Measurements from ENCODE around the gene TMCC3.
"Not testable (repeated sequence)": the region's sequence is repeated elsewhere in the genome, so short reads cannot be mapped to it uniquely, and the experiment has no call there.

The TMCC3 gene

DNA sequence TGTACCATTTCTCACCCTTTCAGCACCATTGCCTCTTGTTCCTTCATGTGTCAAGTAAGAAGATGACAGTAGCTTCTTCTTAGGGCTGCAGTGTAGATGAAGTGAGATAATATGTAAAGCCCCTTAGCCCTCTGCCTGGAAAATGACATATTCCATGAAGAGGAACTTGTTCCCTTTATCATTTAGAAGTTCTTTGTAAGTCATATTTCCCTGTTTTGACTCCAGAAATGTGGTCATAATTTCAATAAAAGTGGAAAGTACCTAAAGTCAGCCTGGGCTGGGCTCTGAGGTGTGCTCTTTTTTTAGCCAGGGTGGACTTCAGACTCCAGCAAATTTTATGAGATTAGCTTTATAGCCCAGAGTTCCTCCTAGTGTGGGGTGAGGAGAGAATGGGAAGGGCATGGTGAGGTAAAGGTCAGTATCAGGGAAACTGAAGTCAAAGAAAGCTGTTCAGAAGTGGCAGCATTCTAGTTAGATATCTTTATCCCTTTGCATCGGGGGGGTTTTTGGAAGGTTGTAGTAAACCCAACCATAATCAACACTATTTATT, 92.5 kb downstream of the TMCC3 start:
- peaks cover 27% of the 10 kb centered on the region for H3K4me1 Mint-ChIP-seq
- H3K9me3 Mint-ChIP-seq = peaks cover 8% of the 10 kb centered on the region
- H3K36me3 Mint-ChIP-seq (ENCODE audit: low read depth) = peaks cover 16% of the 10 kb centered on the region
- peaks cover 35% of the 10 kb centered on the region for H3K27me3 Mint-ChIP-seq (ENCODE audit: low read depth, poor library complexity)
- no peak overlapping the region for H3K27ac Mint-ChIP-seq
- H3K4me3 Mint-ChIP-seq = no peak overlapping the region
- no peak for DNase-seq
- TF ChIP-seq, protein P1, sequence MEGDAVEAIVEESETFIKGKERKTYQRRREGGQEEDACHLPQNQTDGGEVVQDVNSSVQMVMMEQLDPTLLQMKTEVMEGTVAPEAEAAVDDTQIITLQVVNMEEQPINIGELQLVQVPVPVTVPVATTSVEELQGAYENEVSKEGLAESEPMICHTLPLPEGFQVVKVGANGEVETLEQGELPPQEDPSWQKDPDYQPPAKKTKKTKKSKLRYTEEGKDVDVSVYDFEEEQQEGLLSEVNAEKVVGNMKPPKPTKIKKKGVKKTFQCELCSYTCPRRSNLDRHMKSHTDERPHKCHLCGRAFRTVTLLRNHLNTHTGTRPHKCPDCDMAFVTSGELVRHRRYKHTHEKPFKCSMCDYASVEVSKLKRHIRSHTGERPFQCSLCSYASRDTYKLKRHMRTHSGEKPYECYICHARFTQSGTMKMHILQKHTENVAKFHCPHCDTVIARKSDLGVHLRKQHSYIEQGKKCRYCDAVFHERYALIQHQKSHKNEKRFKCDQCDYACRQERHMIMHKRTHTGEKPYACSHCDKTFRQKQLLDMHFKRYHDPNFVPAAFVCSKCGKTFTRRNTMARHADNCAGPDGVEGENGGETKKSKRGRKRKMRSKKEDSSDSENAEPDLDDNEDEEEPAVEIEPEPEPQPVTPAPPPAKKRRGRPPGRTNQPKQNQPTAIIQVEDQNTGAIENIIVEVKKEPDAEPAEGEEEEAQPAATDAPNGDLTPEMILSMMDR (IDR thresholded peaks at IDR 0.05) = no peak

DNA sequence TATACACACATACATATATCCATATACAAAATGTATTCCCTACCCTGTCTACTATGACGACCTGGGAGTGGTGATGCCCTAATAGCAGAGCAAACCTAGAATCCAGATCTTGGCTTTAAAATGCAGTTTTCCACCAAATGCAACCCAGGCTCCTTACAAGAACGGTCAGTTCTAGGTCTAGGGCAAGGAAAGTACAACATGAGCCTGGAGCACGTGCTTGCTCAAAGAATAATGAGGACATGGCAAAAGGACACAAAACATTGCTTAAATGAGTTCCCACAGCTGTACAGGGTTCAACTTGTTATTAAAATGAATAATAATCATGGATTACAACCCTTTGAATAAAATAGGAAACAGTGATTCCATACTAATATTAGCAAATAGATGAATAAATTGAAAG, 94.7 kb downstream of the TMCC3 start:
- Mint-ChIP-seq H3K9me3 (peaks cover 18% of the 10 kb centered on the region), H3K4me3 (no peak overlapping the region), H3K27me3 (ENCODE audit: low read depth, poor library complexity) (peaks cover 19% of the 10 kb centered on the region), H3K36me3 (ENCODE audit: low read depth) (peaks cover 28% of the 10 kb centered on the region), H3K4me1 (peaks cover 15% of the 10 kb centered on the region), H3K27ac (no peak overlapping the region)
- TF ChIP-seq, protein P1 (IDR thresholded peaks at IDR 0.05) = no peak
- no peak for DNase-seq

DNA sequence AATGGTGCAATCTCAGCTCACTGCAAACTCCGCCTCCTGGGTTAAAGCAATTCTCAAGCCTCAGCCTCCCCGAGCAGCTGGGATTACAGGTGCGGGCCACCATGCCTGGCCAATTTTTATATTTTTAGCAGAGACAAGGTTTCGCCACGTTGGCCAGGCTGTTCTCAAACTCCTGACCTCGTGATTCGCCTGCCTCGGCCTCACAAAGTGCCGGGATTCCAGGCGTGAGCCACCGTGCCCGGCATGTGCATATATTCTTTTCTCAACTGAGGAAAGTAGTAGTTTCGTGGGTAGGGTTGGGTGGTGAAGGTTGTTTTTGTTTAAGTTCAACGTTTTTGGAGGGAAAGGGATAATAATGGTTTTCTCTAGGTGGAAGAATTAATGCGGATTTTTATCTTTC, 96.5 kb downstream of the TMCC3 start:
- DNase-seq = no peak
- peaks cover 16% of the 10 kb centered on the region for H3K27me3 Mint-ChIP-seq (ENCODE audit: low read depth, poor library complexity)
- no peak overlapping the region for H3K27ac Mint-ChIP-seq
- H3K4me1 Mint-ChIP-seq = peaks cover 2% of the 10 kb centered on the region
- no peak overlapping the region for H3K4me3 Mint-ChIP-seq
- peaks cover 39% of the 10 kb centered on the region for H3K36me3 Mint-ChIP-seq (ENCODE audit: low read depth)
- TF ChIP-seq, protein P1 (IDR thresholded peaks at IDR 0.05) = no peak
- H3K9me3 Mint-ChIP-seq = peaks cover 23% of the 10 kb centered on the region

DNA sequence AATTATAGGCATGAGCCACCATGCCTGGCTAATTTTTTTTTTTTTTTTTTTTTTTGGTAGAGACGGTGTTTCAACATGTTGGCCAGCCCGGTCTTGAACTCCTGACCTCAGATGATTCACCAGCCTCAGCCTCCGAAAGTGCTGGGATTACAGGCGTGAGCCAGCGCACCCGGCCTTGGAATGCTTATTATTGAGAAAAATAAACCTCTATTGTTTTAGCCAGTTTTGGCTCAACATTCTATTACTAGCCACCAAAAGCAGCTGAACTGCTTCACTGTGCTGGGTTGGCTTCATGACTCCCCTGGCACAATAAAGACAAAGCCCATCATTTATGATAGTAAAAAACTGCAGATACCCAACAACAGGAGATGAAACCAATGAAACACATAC, 97.2 kb downstream of the TMCC3 start:
- Mint-ChIP-seq H3K4me1 (peaks cover 9% of the 10 kb centered on the region), H3K36me3 (ENCODE audit: low read depth) (peaks cover 47% of the 10 kb centered on the region), H3K27me3 (ENCODE audit: low read depth, poor library complexity) (peaks cover 12% of the 10 kb centered on the region), H3K27ac (no peak overlapping the region), H3K4me3 (no peak overlapping the region), H3K9me3 (peaks cover 28% of the 10 kb centered on the region)
- TF ChIP-seq, protein P1 (IDR thresholded peaks at IDR 0.05) = no peak
- no peak for DNase-seq

DNA sequence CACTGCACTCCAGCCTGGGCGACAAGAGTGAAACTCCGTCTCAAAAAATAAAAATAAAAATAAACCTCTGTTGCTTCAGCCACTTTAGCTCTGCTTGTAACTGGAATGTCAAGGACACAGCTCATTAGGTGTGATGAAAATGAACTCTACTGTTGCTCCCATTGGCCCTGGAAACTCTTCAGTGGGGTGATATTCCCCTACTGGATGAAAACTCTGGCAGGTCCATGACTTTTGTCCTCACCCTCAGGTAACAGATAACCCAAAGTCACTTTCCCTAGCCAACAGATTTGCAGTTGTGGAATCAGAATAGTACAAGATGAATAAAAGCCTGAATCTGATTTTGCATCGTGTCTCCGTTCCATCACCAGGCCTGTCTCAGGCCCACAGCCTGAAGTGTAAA, 98.5 kb downstream of the TMCC3 start:
- peaks cover 55% of the 10 kb centered on the region for H3K36me3 Mint-ChIP-seq (ENCODE audit: low read depth)
- H3K4me1 Mint-ChIP-seq = peaks cover 10% of the 10 kb centered on the region
- no peak overlapping the region for H3K27ac Mint-ChIP-seq
- peaks cover 8% of the 10 kb centered on the region for H3K27me3 Mint-ChIP-seq (ENCODE audit: low read depth, poor library complexity)
- TF ChIP-seq, protein P1 (IDR thresholded peaks at IDR 0.05) = no peak
- DNase-seq = no peak
- no peak overlapping the region for H3K4me3 Mint-ChIP-seq
- peaks cover 37% of the 10 kb centered on the region for H3K9me3 Mint-ChIP-seq

DNA sequence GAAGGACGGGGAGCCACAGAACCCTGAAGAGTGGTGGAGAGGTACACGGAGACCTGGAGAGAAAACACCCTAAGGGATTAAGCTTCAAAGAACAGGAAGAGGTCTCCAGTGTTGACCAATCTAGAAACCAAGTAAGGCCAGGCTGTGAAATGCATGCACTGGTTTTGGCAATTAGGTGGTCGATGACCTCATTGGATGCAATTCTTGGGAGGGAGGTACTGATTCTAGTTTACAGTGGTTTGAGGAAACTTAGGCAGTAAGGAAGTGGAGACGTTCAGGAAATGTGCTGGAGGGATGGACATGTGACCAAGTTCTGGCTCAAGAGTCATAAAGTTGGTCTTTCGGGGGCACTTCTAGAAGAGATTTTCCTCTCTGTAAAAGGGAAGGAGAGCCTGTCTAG, 99.4 kb downstream of the TMCC3 start:
- H3K36me3 Mint-ChIP-seq (ENCODE audit: low read depth) = peaks cover 58% of the 10 kb centered on the region
- peaks cover 10% of the 10 kb centered on the region for H3K4me1 Mint-ChIP-seq
- no peak for DNase-seq
- H3K27me3 Mint-ChIP-seq (ENCODE audit: low read depth, poor library complexity) = peaks cover 8% of the 10 kb centered on the region
- H3K9me3 Mint-ChIP-seq = peaks cover 41% of the 10 kb centered on the region
- no peak overlapping the region for H3K4me3 Mint-ChIP-seq
- TF ChIP-seq, protein P1 (IDR thresholded peaks at IDR 0.05) = no peak
- no peak overlapping the region for H3K27ac Mint-ChIP-seq

DNA sequence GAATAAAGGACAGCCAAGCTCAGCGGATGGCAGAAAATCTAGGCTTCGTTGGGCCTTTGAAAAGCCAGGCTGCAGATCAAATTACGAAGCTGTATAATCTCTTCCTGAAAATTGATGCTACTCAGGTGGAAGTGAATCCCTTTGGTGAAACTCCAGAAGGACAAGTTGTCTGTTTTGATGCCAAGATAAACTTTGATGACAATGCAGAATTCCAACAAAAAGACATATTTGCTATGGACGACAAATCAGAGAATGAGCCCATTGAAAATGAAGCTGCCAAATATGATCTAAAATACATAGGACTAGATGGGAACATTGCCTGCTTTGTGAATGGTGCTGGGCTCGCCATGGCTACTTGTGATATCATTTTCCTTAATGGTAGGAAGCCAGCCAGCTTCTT, 101.5 kb downstream of the TMCC3 start:
- H3K27me3 Mint-ChIP-seq (ENCODE audit: low read depth, poor library complexity); DNase-seq; H3K27ac Mint-ChIP-seq; H3K4me1 Mint-ChIP-seq; H3K4me3 Mint-ChIP-seq: not testable (repeated sequence)
- peaks cover 52% of the 10 kb centered on the region for H3K36me3 Mint-ChIP-seq (ENCODE audit: low read depth)
- H3K9me3 Mint-ChIP-seq = peaks cover 47% of the 10 kb centered on the region

All from nephron progenitor cell (in vitro differentiated cells).